IPS DF 4.7 (cell line): ENCODE measurements around the gene CNRIP1.

Experiments used
- DNase-seq: peaks from one replicate; pipeline ENCODE4 v3.0.0-alpha.2; 2013; ENCODE audit warnings: low spot score; ENCODE audit errors: extremely low read depth

CNRIP1 gene

GRCh38 chr2:68251187-68251854 is 68.4 kb downstream of the CNRIP1 start:
- DNase-seq: no peak

- no peak for DNase-seq
Measured at GRCh38 chr2:68250652-68251186, 69.0 kb downstream of the CNRIP1 start.

GRCh38 chr2:68250196-68250595 is 69.6 kb downstream of the CNRIP1 start:
- DNase-seq: no peak

- no peak for DNase-seq
Measured at GRCh38 chr2:68248806-68249205, 70.9 kb downstream of the CNRIP1 start.

- DNase-seq: no peak
Measured at GRCh38 chr2:68248361-68248760, 71.4 kb downstream of the CNRIP1 start.

- no peak for DNase-seq
Measured at GRCh38 chr2:68246396-68246795, 73.4 kb downstream of the CNRIP1 start.

GRCh38 chr2:68245672-68246071 is 74.1 kb downstream of the CNRIP1 start:
- DNase-seq: no peak

- no peak for DNase-seq
Measured at GRCh38 chr2:68245066-68245465, 74.7 kb downstream of the CNRIP1 start.

GRCh38 chr2:68244456-68244855 is 75.3 kb downstream of the CNRIP1 start:
- DNase-seq: no peak
